ENCODE measurements around the gene RASGRP1. TPM values are rescaled to one million over a fixed set of nuclear protein-coding genes. Genes with fewer than 3 reads are reported as not detected.

The RASGRP1 gene
- total RNA-seq, 1 experiment from 2014 or later, result 0.85 TPM

- no CpG with 5 or more reads among the region's 3 CpGs for WGBS (ENCODE audit: extremely low coverage, insufficient read length, low lambda C conversion rate)
- Histone ChIP-seq H4K5ac (ENCODE audit: insufficient read length, low read depth, low read length) (no peak overlapping the region), H4K91ac (ENCODE audit: insufficient read length, low read depth, low read length) (no peak overlapping the region), H3K27me3 (ENCODE audit: insufficient read depth, low read length) (no peaks in the 10 kb centered on the region), H3K9me3 (ENCODE audit: control insufficient read depth, low read depth, low read length) (no peaks in the 10 kb centered on the region), H2BK5ac (ENCODE audit: insufficient read length, low read length) (no peak overlapping the region), H3K23me2 (ENCODE audit: insufficient read length, low read depth, low read length, poor library complexity, severe bottlenecking) (no peaks in the 10 kb centered on the region), H2BK20ac (ENCODE audit: low read depth, low read length, poor library complexity, severe bottlenecking) (no peak overlapping the region), H3K9ac (ENCODE audit: extremely low read depth, insufficient read length, low read length) (no peak overlapping the region), H2BK15ac (ENCODE audit: low read depth, low read length) (no peak overlapping the region), H3K14ac (ENCODE audit: insufficient read depth, low read length) (no peak overlapping the region), H4K20me1 (ENCODE audit: control insufficient read depth, insufficient read depth, insufficient read length) (no peaks in the 10 kb centered on the region), H3K4me2 (ENCODE audit: insufficient read depth, insufficient read length, low read length) (no peak overlapping the region), H3K4me1 (ENCODE audit: insufficient read depth, low read length) (no peaks in the 10 kb centered on the region), H3K56ac (ENCODE audit: insufficient read length, low read depth, low read length) (no peak overlapping the region), H2BK120ac (ENCODE audit: low read depth, low read length, poor library complexity, severe bottlenecking) (no peak overlapping the region), H2AK5ac (ENCODE audit: insufficient read length, low read length) (no peak overlapping the region), H3K79me2 (ENCODE audit: insufficient read depth, low read length) (no peaks in the 10 kb centered on the region), H4K8ac (replicated peaks; ENCODE audit: insufficient read length, low read depth, low read length) (no peak overlapping the region), H3K23ac (ENCODE audit: insufficient read length, low read depth, low read length) (no peak overlapping the region), H3K79me1 (ENCODE audit: insufficient read depth, low read depth, low read length, poor library complexity, severe bottlenecking) (no peaks in the 10 kb centered on the region), H3K27ac (ENCODE audit: insufficient read length, low read depth, low read length) (no peak overlapping the region), H3T11ph (ENCODE audit: low read length) (no peak overlapping the region), H2BK12ac (ENCODE audit: insufficient read length, low read depth, low read length) (no peak overlapping the region), H3K4ac (ENCODE audit: low read depth, low read length) (no peak overlapping the region), H2AFZ (ENCODE audit: low read length) (no peak overlapping the region), H3K18ac (ENCODE audit: insufficient read length, low read depth, low read length) (no peak overlapping the region)
- Mint-ChIP-seq H3K36me3 (ENCODE audit: insufficient read depth in 1 of 3, low read depth in 3 of 3) (peaks cover 0 to 10% (median 0%) of the 10 kb centered on the region in 3 experiments; a peak in 3 of 7 replicates), H3K27ac (no peak overlapping the region), H3K9me3 (peaks cover 5 to 15% of the 10 kb centered on the region in 2 experiments; a peak in 3 of 5 replicates), H3K4me3 (no peak overlapping the region), H3K27me3 (ENCODE audit: low read depth) (peaks cover 12% of the 10 kb centered on the region), H3K4me1 (peaks cover 4 to 9% of the 10 kb centered on the region in 2 experiments; a peak in 3 of 4 replicates)
- DNase-seq, result no peak
- no peak for TF ChIP-seq CTCF (conservative IDR thresholded peaks at IDR 0.05)
Observed at GRCh38 chr15:38578626-38579025, 14.0 kb upstream of the RASGRP1 start.
